Thymus (tissue), 11 donors: Measurements from ENCODE around the gene SYNGR3. TPM values are rescaled to one million over a fixed set of nuclear protein-coding genes. Genes with fewer than 3 reads are reported as not detected.

Source experiments
- DNase-seq, 9 donors: peaks; one replicate each; pipeline ENCODE4 v3.0.0-alpha.2; 2013; ENCODE audit warnings: low spot score in 9 of 9, low read depth in 6 of 9, missing footprints in 1 of 9
- H3K27ac ChIP-seq, 2 donors: one replicate each; pipeline ENCODE4 v1.5.1; 2013; ENCODE audit warnings: control low read depth in 1 of 2, low read depth in 1 of 2, low read length in 1 of 2, mild to moderate bottlenecking in 1 of 2, moderate library complexity in 1 of 2
- H3K27me3 ChIP-seq, 2 donors: one replicate each; pipeline ENCODE4 v1.5.1; 2013; ENCODE audit warnings: low read length in 1 of 2; ENCODE audit not compliant: control insufficient read depth in 2 of 2, insufficient read depth in 1 of 2
- H3K36me3 ChIP-seq, 2 donors: one replicate each; pipeline ENCODE4 v1.5.1; 2013; ENCODE audit warnings: low read length in 1 of 2, mild to moderate bottlenecking in 1 of 2, moderate library complexity in 1 of 2; ENCODE audit not compliant: control insufficient read depth in 2 of 2, insufficient read depth in 2 of 2
- H3K4me1 ChIP-seq, 2 donors: one replicate each; pipeline ENCODE4 v1.5.1; 2013; ENCODE audit warnings: low read length in 2 of 2; ENCODE audit not compliant: control insufficient read depth in 2 of 2, insufficient read depth in 2 of 2
- H3K4me3 ChIP-seq, 2 donors: one replicate each; pipeline ENCODE4 v1.5.1; 2013; ENCODE audit warnings: low read length in 2 of 2, control low read depth in 1 of 2, mild to moderate bottlenecking in 1 of 2
- H3K9me3 ChIP-seq, 2 donors: one replicate each; pipeline ENCODE4 v1.5.1; 2013; ENCODE audit warnings: low read length in 1 of 2, mild to moderate bottlenecking in 1 of 2; ENCODE audit not compliant: control insufficient read depth in 2 of 2, insufficient read depth in 1 of 2
- WGBS: extraction: QIAGEN DNeasy Blood & Tissue Kit; methylation state at CpG from one replicate; pipeline ENCODE4 v1.1.7; 2013; 5-methylcytosine and 5-hydroxymethylcytosine counted together
- polyA plus RNA-seq: library from polyadenylated mRNA; stranded (reverse); fragments of 200-250 nt; gene quantifications from one replicate; pipeline ENCODE4 v1.2.3, GENCODE V29; 2013
- total RNA-seq: library from RNA; stranded (reverse); fragments of 120-200 nt; gene quantifications from one replicate; pipeline ENCODE4 v1.2.4, GENCODE V29; 2013
- donor health status: healthy.

The SYNGR3 gene
- total and polyA plus RNA-seq, 2 donors, result 1.2 to 2.7 TPM

GRCh38 chr16:1974157-1975070 lies 15.4 kb upstream of the SYNGR3 start:
- no peak for DNase-seq
- H3K27me3 ChIP-seq, result peaks cover 13 to 15% of the 10 kb centered on the region in 2 donors
- no peak overlapping the region for H3K4me3 ChIP-seq
- WGBS, result 97% methylated on average over 42 of the region's 42 CpGs
- peaks cover 7 to 18% of the 10 kb centered on the region in 2 donors for H3K4me1 ChIP-seq
- H3K27ac ChIP-seq, result no peak overlapping the region
- peaks cover 0 to 2% of the 10 kb centered on the region in 2 donors for H3K9me3 ChIP-seq
- peaks cover 39 to 51% of the 10 kb centered on the region in 2 donors for H3K36me3 ChIP-seq

- Histone ChIP-seq H3K27ac (no peak overlapping the region), H3K27me3 (peaks cover 25 to 27% of the 10 kb centered on the region in 2 donors), H3K9me3 (peaks cover 2 to 9% of the 10 kb centered on the region in 2 donors), H3K36me3 (peaks cover 39 to 51% of the 10 kb centered on the region in 2 donors), H3K4me1 (peaks cover 7 to 20% of the 10 kb centered on the region in 2 donors), H3K4me3 (no peak overlapping the region)
- DNase-seq, result no peak
- 98% methylated on average over 33 of the region's 33 CpGs for WGBS
Observed at GRCh38 chr16:1975432-1976215, 14.1 kb upstream of the SYNGR3 start.

GRCh38 chr16:1976216-1976520 lies 13.6 kb upstream of the SYNGR3 start:
- Histone ChIP-seq H3K36me3 (peaks cover 39 to 51% of the 10 kb centered on the region in 2 donors), H3K4me3 (no peak overlapping the region), H3K4me1 (peaks cover 3 to 15% of the 10 kb centered on the region in 2 donors), H3K27ac (no peak overlapping the region), H3K9me3 (peaks cover 2 to 14% of the 10 kb centered on the region in 2 donors), H3K27me3 (peaks cover 30 to 32% of the 10 kb centered on the region in 2 donors)
- no peak for DNase-seq
- 97% methylated on average over 8 of the region's 8 CpGs for WGBS

- DNase-seq, result no peak
- Histone ChIP-seq H3K36me3 (peaks cover 39 to 51% of the 10 kb centered on the region in 2 donors), H3K27me3 (peaks cover 41 to 43% of the 10 kb centered on the region in 2 donors), H3K4me1 (peaks cover 3 to 10% of the 10 kb centered on the region in 2 donors), H3K27ac (no peak overlapping the region), H3K4me3 (no peak overlapping the region), H3K9me3 (peaks cover 2 to 18% of the 10 kb centered on the region in 2 donors)
- 97% methylated on average over 33 of the region's 33 CpGs for WGBS
Observed at GRCh38 chr16:1976951-1977874, 12.6 kb upstream of the SYNGR3 start.

- peaks cover 2 to 18% of the 10 kb centered on the region in 2 donors for H3K9me3 ChIP-seq
- peaks cover 39 to 51% of the 10 kb centered on the region in 2 donors for H3K36me3 ChIP-seq
- WGBS, result 97% methylated on average over 18 of the region's 18 CpGs
- DNase-seq, result no peak
- no peak overlapping the region for H3K27ac ChIP-seq
- H3K4me3 ChIP-seq, result no peak overlapping the region
- H3K4me1 ChIP-seq, result peaks cover 0 to 3% of the 10 kb centered on the region in 2 donors
- H3K27me3 ChIP-seq, result peaks cover 47 to 49% of the 10 kb centered on the region in 2 donors
Observed at GRCh38 chr16:1977875-1978268, 11.9 kb upstream of the SYNGR3 start.

- Histone ChIP-seq H3K4me1 (peaks cover 6 to 9% of the 10 kb centered on the region in 2 donors), H3K27ac (no peak overlapping the region), H3K4me3 (no peak overlapping the region), H3K27me3 (peaks cover 52 to 56% of the 10 kb centered on the region in 2 donors), H3K9me3 (peaks cover 2 to 25% of the 10 kb centered on the region in 2 donors), H3K36me3 (peaks cover 39 to 51% of the 10 kb centered on the region in 2 donors)
- 94% methylated on average over 37 of the region's 37 CpGs for WGBS
- DNase-seq, result no peak
Observed at GRCh38 chr16:1978476-1979120, 11.2 kb upstream of the SYNGR3 start.

GRCh38 chr16:1979271-1980029 lies 10.3 kb upstream of the SYNGR3 start:
- H3K27ac ChIP-seq, result no peak overlapping the region
- H3K36me3 ChIP-seq, result peaks cover 39 to 45% of the 10 kb centered on the region in 2 donors
- no peak for DNase-seq
- H3K27me3 ChIP-seq, result peaks cover 52 to 59% of the 10 kb centered on the region in 2 donors
- peaks cover 2 to 25% of the 10 kb centered on the region in 2 donors for H3K9me3 ChIP-seq
- no peak overlapping the region for H3K4me3 ChIP-seq
- 39% methylated on average over 70 of the region's 70 CpGs for WGBS
- peaks cover 6 to 11% of the 10 kb centered on the region in 2 donors for H3K4me1 ChIP-seq
